WTC11 (cell line): ENCODE measurements around the gene RAPGEF6. TPM values are rescaled to one million over a fixed set of nuclear protein-coding genes. Genes with fewer than 3 reads are reported as not detected.

Experiments
- ATAC-seq: fragments of 200-7000 bp; cut with Tn5 transposase; 2 replicates; pipeline ENCODE4 v1.10.0; 2021; ENCODE audit warnings: mild to moderate bottlenecking, moderate library complexity
- Bru-seq: library from RNA; stranded (reverse); fragments of 400-500 nt; gene quantifications from one replicate; lab custom pipeline; 2021; lab: Mats Ljungman, UMichigan
- CTCF ChIA-PET: fragments of 300-600 bp; sonication (Branson Sonifier 250); formaldehyde crosslinking; loops from one replicate; lab custom pipeline; 2021; ENCODE audit warnings: antibody characterized with exemption; lab: Charles Lee
- POLR2A ChIA-PET: fragments of 350-600 bp; sonication (Branson Sonifier 250); formaldehyde crosslinking; loops from one replicate; lab custom pipeline; 2021; ENCODE audit warnings: antibody characterized with exemption; lab: Charles Lee
- DNase-seq: peaks from one replicate; pipeline ENCODE4 v3.0.0; 2021; ENCODE audit warnings: low spot score
- H3K27ac Mint-ChIP-seq: 2 replicates; pipeline ENCODE4 v1.8.0; 2021; ENCODE audit warnings: mixed read lengths
- H3K27me3 Mint-ChIP-seq: 2 replicates; pipeline ENCODE4 v1.8.0; 2021; ENCODE audit warnings: low read depth, mild to moderate bottlenecking, moderate library complexity, mixed read lengths
- H3K36me3 Mint-ChIP-seq: 2 replicates; pipeline ENCODE4 v1.8.0; 2021; ENCODE audit warnings: mixed read lengths
- H3K4me1 Mint-ChIP-seq: 2 replicates; pipeline ENCODE4 v1.8.0; 2022; ENCODE audit warnings: mixed read lengths
- H3K4me3 Mint-ChIP-seq: 2 replicates; pipeline ENCODE4 v1.8.0; 2021; ENCODE audit warnings: mild to moderate bottlenecking, moderate library complexity, mixed read lengths
- H3K9me3 Mint-ChIP-seq: 2 replicates; pipeline ENCODE4 v1.8.0; 2021; ENCODE audit warnings: mixed read lengths
- ATF1 ChIP-seq: sonication (generic); formaldehyde crosslinking; IDR thresholded peaks from 2 replicates; pipeline ENCODE4 v1.8.1; 2023; ENCODE audit warnings: mild to moderate bottlenecking, moderate library complexity, missing genetic modification reagents
- CBFB ChIP-seq: sonication (generic); formaldehyde crosslinking; IDR thresholded peaks from 2 replicates; pipeline ENCODE4 v1.8.1; 2022; ENCODE audit warnings: mild to moderate bottlenecking, low read depth, missing genetic modification reagents
- CREM ChIP-seq: sonication (generic); formaldehyde crosslinking; IDR thresholded peaks from 2 replicates; pipeline ENCODE4 v1.8.1; 2022; ENCODE audit warnings: mild to moderate bottlenecking, missing genetic modification reagents, moderate library complexity
- ETV6 ChIP-seq: sonication (generic); formaldehyde crosslinking; IDR thresholded peaks from 2 replicates; pipeline ENCODE4 v1.8.1; 2022; ENCODE audit warnings: mild to moderate bottlenecking, missing genetic modification reagents
- FOXP1 ChIP-seq: sonication (generic); formaldehyde crosslinking; IDR thresholded peaks from 2 replicates; pipeline ENCODE4 v1.8.0; 2022; ENCODE audit warnings: missing genetic modification reagents, mild to moderate bottlenecking, moderate library complexity, borderline replicate concordance
- GABPB1 ChIP-seq: sonication (generic); formaldehyde crosslinking; IDR thresholded peaks from 2 replicates; pipeline ENCODE4 v1.8.1; 2023; ENCODE audit warnings: mild to moderate bottlenecking, missing genetic modification reagents
- GRHL2 ChIP-seq: fragments of 250-450 bp; sonication (Bioruptor Pico); IDR thresholded peaks from 2 replicates; pipeline ENCODE4 v1.8.0; 2022; ENCODE audit warnings: mild to moderate bottlenecking, moderate library complexity; ENCODE audit not compliant: insufficient replicate concordance, severe bottlenecking
- MXD4 ChIP-seq: fragments of 250-450 bp; sonication (Bioruptor Pico); IDR thresholded peaks from 2 replicates; pipeline ENCODE4 v1.8.0; 2021; ENCODE audit warnings: mild to moderate bottlenecking, moderate library complexity, borderline replicate concordance
- SMAD3 ChIP-seq: sonication (generic); formaldehyde crosslinking; IDR thresholded peaks from 2 replicates; pipeline ENCODE4 v1.8.0; 2022; ENCODE audit warnings: missing genetic modification reagents, mild to moderate bottlenecking, borderline replicate concordance
- SP1 ChIP-seq: sonication (generic); formaldehyde crosslinking; conservative IDR thresholded peaks from 2 replicates; pipeline ENCODE4 v1.8.1; 2022; ENCODE audit warnings: missing genetic modification reagents
- USF1 ChIP-seq: sonication (generic); formaldehyde crosslinking; IDR thresholded peaks from 2 replicates; pipeline ENCODE4 v1.8.0; 2022; ENCODE audit warnings: mild to moderate bottlenecking, missing genetic modification reagents
- USF2 ChIP-seq: sonication (generic); formaldehyde crosslinking; IDR thresholded peaks from 2 replicates; pipeline ENCODE4 v1.8.1; 2023; ENCODE audit warnings: mild to moderate bottlenecking, missing genetic modification reagents, moderate library complexity
- long read RNA-seq, 3 experiments: library from RNA in 1 of 3; library from capped mRNA in 1 of 3; library from polyadenylated mRNA in 1 of 3; unstranded in 2 of 3; stranded (forward) in 1 of 3; transcript quantifications; one replicate each; pipeline ENCODE4 v2.0.0, GENCODE V29; 2021
- total RNA-seq: library from RNA; stranded (reverse); gene quantifications from 3 replicates; pipeline ENCODE4 v1.2.3, GENCODE V29; 2021
- TF ChIP-seq, protein P1 (sequence below): sonication (generic); formaldehyde crosslinking; IDR thresholded peaks from 2 replicates; pipeline ENCODE4 v1.8.0; 2022; ENCODE audit warnings: mild to moderate bottlenecking, missing genetic modification reagents
- TF ChIP-seq, protein P2 (sequence below): sonication (generic); formaldehyde crosslinking; IDR thresholded peaks from 2 replicates; pipeline ENCODE4 v1.8.0; 2022; ENCODE audit warnings: mild to moderate bottlenecking, missing genetic modification reagents
- TF ChIP-seq, protein P3 (sequence below): fragments of 250-450 bp; sonication (Bioruptor Pico); IDR thresholded peaks from 2 replicates; pipeline ENCODE4 v1.9.0; 2021; ENCODE audit warnings: mild to moderate bottlenecking, borderline replicate concordance
- TF ChIP-seq, protein P4 (sequence below): sonication (generic); formaldehyde crosslinking; IDR thresholded peaks from 2 replicates; pipeline ENCODE4 v1.8.1; 2023; ENCODE audit warnings: mild to moderate bottlenecking, missing genetic modification reagents

RAPGEF6 gene
- 18.0 to 19.5 TPM (median 18.1 TPM) in 3 replicates for total RNA-seq
- percentile 91 among the genes with signal in this experiment for Bru-seq, nascent RNA
- long read RNA-seq, experiment 1, full-length matches to known transcripts = 14 of 32 reads
- long read RNA-seq, experiment 1, partial matches to known transcripts = 8 of 32 reads
- long read RNA-seq, experiment 1, other reads (novel, unspliced or antisense) = 10 of 32 reads
- long read RNA-seq, experiment 2, full-length matches to known transcripts = 2 of 18 reads
- long read RNA-seq, experiment 2, partial matches to known transcripts = 3 of 18 reads
- long read RNA-seq, experiment 2, other reads (novel, unspliced or antisense) = 13 of 18 reads
- long read RNA-seq, experiment 3, partial matches to known transcripts = 0 of 1 reads
- long read RNA-seq, experiment 3, other reads (novel, unspliced or antisense) = 0 of 1 reads

DNA sequence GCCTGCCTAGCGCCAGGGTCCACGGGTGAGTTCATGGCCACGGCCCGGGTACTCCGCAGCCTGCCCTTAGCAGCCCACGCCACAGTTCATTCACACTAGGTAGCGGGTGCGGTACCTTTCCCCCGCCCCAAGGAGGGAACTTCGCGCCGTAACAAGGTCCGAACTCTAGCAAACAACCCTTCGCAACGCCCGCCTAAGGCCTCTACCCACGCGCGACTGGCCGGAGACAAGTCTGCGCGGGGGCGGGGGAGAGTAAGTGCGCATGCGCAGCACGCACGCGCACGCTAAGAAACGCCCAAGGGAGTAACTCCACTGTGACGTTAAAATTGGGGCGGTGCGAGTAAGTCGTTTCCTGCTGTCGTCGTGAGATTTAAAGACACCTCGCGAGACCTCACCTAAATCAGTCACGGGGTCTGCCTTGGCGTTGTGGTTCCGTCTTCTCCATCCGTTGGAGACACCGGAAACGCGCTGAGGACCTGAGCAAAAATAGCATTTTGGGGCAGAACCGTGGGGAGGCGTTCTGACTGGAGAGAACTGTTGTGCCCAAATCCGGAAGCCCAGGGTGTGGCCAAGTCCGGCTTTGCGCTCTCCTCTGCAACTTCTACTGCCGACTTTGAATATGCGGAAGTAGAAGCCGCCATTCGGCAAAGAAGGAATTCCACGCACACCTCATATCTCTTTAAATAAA is at the start of gene RAPGEF6:
TSS of gene RAPGEF6 (minus strand) at position 234 of the 688 bp plus-strand sequence. CDS start at position 35, 199 bp downstream.
- H3K4me1 Mint-ChIP-seq = peaks cover 16% of the 10 kb centered on the region
- peak within 1 kb of the TSS; percentile 97 for H3K4me3 Mint-ChIP-seq
- H3K36me3 Mint-ChIP-seq = no peaks in the 10 kb centered on the region
- ChIA-PET CTCF (no interaction called here), POLR2A (interaction anchor here (1.4 kb wide), 1 partner anchor 12 kb away, joined by 3 read pairs; no protein-coding TSS in a partner anchor)
- H3K27me3 Mint-ChIP-seq = no peaks in the 10 kb centered on the region
- ATAC-seq (peak; percentile 90), DNase-seq (peak; percentile 92)
- TF ChIP-seq CREM (no peak; the same call in 1 of the 2 replicates), USF2 (CRISPR knock-in tag) (peak; percentile 89), MXD4 (CRISPR knock-in tag) (no peak), CBFB (CRISPR knock-in tag) (no peak), ATF1 (0 out of 2 replicates have a peak, but pooled peaks have one; percentile 46), ETV6 (CRISPR knock-in tag) (peak; percentile 68; the same call in 1 of the 2 replicates), GABPB1 (CRISPR knock-in tag) (0 out of 2 replicates have a peak, but pooled peaks have one; percentile 3), USF1 (CRISPR knock-in tag) (peak; percentile 85), FOXP1 (0 out of 2 replicates have a peak, but pooled peaks have one; percentile 33), GRHL2 (CRISPR knock-in tag) (no peak), SP1 (CRISPR knock-in tag) (0 out of 2 replicates have a peak, but pooled peaks have one; percentile 18), SMAD3 (peak; percentile 41; the same call in 1 of the 2 replicates)
- TF ChIP-seq, protein P1, sequence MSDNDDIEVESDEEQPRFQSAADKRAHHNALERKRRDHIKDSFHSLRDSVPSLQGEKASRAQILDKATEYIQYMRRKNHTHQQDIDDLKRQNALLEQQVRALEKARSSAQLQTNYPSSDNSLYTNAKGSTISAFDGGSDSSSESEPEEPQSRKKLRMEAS (CRISPR knock-in tag) = peak; percentile 63
- TF ChIP-seq, protein P2, sequence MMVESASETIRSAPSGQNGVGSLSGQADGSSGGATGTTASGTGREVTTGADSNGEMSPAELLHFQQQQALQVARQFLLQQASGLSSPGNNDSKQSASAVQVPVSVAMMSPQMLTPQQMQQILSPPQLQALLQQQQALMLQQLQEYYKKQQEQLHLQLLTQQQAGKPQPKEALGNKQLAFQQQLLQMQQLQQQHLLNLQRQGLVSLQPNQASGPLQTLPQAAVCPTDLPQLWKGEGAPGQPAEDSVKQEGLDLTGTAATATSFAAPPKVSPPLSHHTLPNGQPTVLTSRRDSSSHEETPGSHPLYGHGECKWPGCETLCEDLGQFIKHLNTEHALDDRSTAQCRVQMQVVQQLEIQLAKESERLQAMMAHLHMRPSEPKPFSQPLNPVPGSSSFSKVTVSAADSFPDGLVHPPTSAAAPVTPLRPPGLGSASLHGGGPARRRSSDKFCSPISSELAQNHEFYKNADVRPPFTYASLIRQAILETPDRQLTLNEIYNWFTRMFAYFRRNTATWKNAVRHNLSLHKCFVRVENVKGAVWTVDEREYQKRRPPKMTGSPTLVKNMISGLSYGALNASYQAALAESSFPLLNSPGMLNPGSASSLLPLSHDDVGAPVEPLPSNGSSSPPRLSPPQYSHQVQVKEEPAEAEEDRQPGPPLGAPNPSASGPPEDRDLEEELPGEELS (CRISPR knock-in tag) = 0 out of 2 replicates have a peak, but pooled peaks have one; percentile 47
- TF ChIP-seq, protein P3, sequence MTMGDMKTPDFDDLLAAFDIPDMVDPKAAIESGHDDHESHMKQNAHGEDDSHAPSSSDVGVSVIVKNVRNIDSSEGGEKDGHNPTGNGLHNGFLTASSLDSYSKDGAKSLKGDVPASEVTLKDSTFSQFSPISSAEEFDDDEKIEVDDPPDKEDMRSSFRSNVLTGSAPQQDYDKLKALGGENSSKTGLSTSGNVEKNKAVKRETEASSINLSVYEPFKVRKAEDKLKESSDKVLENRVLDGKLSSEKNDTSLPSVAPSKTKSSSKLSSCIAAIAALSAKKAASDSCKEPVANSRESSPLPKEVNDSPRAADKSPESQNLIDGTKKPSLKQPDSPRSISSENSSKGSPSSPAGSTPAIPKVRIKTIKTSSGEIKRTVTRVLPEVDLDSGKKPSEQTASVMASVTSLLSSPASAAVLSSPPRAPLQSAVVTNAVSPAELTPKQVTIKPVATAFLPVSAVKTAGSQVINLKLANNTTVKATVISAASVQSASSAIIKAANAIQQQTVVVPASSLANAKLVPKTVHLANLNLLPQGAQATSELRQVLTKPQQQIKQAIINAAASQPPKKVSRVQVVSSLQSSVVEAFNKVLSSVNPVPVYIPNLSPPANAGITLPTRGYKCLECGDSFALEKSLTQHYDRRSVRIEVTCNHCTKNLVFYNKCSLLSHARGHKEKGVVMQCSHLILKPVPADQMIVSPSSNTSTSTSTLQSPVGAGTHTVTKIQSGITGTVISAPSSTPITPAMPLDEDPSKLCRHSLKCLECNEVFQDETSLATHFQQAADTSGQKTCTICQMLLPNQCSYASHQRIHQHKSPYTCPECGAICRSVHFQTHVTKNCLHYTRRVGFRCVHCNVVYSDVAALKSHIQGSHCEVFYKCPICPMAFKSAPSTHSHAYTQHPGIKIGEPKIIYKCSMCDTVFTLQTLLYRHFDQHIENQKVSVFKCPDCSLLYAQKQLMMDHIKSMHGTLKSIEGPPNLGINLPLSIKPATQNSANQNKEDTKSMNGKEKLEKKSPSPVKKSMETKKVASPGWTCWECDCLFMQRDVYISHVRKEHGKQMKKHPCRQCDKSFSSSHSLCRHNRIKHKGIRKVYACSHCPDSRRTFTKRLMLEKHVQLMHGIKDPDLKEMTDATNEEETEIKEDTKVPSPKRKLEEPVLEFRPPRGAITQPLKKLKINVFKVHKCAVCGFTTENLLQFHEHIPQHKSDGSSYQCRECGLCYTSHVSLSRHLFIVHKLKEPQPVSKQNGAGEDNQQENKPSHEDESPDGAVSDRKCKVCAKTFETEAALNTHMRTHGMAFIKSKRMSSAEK = 0 out of 2 replicates have a peak, but pooled peaks have one; percentile 18
- TF ChIP-seq, protein P4, sequence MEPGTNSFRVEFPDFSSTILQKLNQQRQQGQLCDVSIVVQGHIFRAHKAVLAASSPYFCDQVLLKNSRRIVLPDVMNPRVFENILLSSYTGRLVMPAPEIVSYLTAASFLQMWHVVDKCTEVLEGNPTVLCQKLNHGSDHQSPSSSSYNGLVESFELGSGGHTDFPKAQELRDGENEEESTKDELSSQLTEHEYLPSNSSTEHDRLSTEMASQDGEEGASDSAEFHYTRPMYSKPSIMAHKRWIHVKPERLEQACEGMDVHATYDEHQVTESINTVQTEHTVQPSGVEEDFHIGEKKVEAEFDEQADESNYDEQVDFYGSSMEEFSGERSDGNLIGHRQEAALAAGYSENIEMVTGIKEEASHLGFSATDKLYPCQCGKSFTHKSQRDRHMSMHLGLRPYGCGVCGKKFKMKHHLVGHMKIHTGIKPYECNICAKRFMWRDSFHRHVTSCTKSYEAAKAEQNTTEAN (CRISPR knock-in tag) = no peak
- H3K27ac Mint-ChIP-seq = peak within 1 kb of the TSS; percentile 99
- no peaks in the 10 kb centered on the region for H3K9me3 Mint-ChIP-seq
